Tibial artery (tissue), 4 donors: Measurements from ENCODE around the gene UTRN.

Experiments used
- DNase-seq, 2 donors: peaks; one replicate each; pipeline ENCODE4 v3.0.0-alpha.2; 2019
- H3K27ac ChIP-seq, 2 donors: fragments of 200-600 bp; sonication (generic) in 1 of 2; 1 replicate in 1 of 2; 2 replicates in 1 of 2; pipeline ENCODE4 v1.5.1; 2018 to 2019; ENCODE audit warnings: mild to moderate bottlenecking in 1 of 2
- H3K27me3 ChIP-seq, 2 donors: fragments of 200-600 bp; sonication (generic) in 1 of 2; one replicate each; pipeline versions ENCODE4 v1.5.1 to v1.6.0; 2016 to 2019
- H3K36me3 ChIP-seq, 3 donors: fragments of 200-600 bp; sonication (generic) in 2 of 3; one replicate each; pipeline ENCODE4 v1.5.1; 2016 to 2019; ENCODE audit warnings: mild to moderate bottlenecking in 2 of 3
- H3K4me1 ChIP-seq, 4 donors: fragments of 200-600 bp; sonication (generic) in 2 of 4; 1 replicate in 3 of 4; 2 replicates in 1 of 4; pipeline ENCODE4 v1.5.1; 2016 to 2019
- H3K4me3 ChIP-seq, 2 donors: fragments of 200-600 bp; sonication (generic) in 1 of 2; 1 replicate in 1 of 2; 2 replicates in 1 of 2; pipeline ENCODE4 v1.5.1; 2018 to 2019; ENCODE audit warnings: mild to moderate bottlenecking in 2 of 2
- H3K9me3 ChIP-seq, 3 donors: fragments of 200-600 bp; sonication (generic) in 1 of 3; one replicate each; pipeline ENCODE4 v1.5.1; 2016 to 2019
- CTCF ChIP-seq, 2 experiments: fragments of 200-600 bp in 1 of 2; fragments of 450-650 bp in 1 of 2; IDR thresholded peaks; one replicate each; pipeline ENCODE4 v1.5.1; 2017 to 2019; ENCODE audit warnings: antibody characterized with exemption in 2 of 2, mild to moderate bottlenecking in 1 of 2, moderate library complexity in 1 of 2
- intact Hi-C: fragments of 100-400 bp; cut with DNase I; formaldehyde crosslinking; loops from one replicate; pipeline ENCODE4 v1.15.0; 2023; ENCODE audit warnings: low total_unique reads

UTRN gene

GRCh38 chr6:144284783-144285547 lies at the start of gene UTRN:
UTRN (plus strand) TSS chr6:144285335; CDS start chr6:144291829, 6,494 bp downstream.
- H3K9me3 ChIP-seq, result no peaks in the 10 kb centered on the region
- peaks cover 0 to 30% (median 4%) of the 10 kb centered on the region in 4 donors for H3K4me1 ChIP-seq
- H3K4me3 ChIP-seq, result peak within 1 kb of the TSS; percentile 84 to 95
- intact Hi-C loops, result loop anchor here (5.0 kb wide), 1 partner anchor 197 kb away; no protein-coding TSS in a partner anchor
- peak; percentile 79 to 91 for DNase-seq
- no peak for TF ChIP-seq CTCF (IDR thresholded peaks at IDR 0.05)
- no peaks in the 10 kb centered on the region for H3K27me3 ChIP-seq
- peak within 1 kb of the TSS; percentile 95 to 96 for H3K27ac ChIP-seq
- no peaks in the 10 kb centered on the region for H3K36me3 ChIP-seq

GRCh38 chr6:144244688-144245087 lies 40.4 kb upstream of the UTRN start:
- H3K9me3 ChIP-seq, result peaks cover 0 to 10% (median 0%) of the 10 kb centered on the region in 3 donors
- no peaks in the 10 kb centered on the region for H3K27me3 ChIP-seq
- H3K4me3 ChIP-seq, result no peak overlapping the region
- TF ChIP-seq CTCF (IDR thresholded peaks at IDR 0.05), result no peak
- no peak overlapping the region for H3K27ac ChIP-seq
- intact Hi-C loops, result no loop called here
- peaks cover 0 to 20% (median 8%) of the 10 kb centered on the region in 4 donors for H3K4me1 ChIP-seq
- H3K36me3 ChIP-seq, result no peaks in the 10 kb centered on the region
- no peak for DNase-seq

- H3K4me3 ChIP-seq, result no peak overlapping the region
- TF ChIP-seq CTCF (IDR thresholded peaks at IDR 0.05), result no peak
- intact Hi-C loops, result no loop called here
Measured at GRCh38 chr6:144246988-144247387, 38.1 kb upstream of the UTRN start.

GRCh38 chr6:144248003-144248402 lies 37.1 kb upstream of the UTRN start:
- peak overlapping the region in 1 of 2 donors; percentile 46 for H3K27ac ChIP-seq
- no peak for DNase-seq
- peaks cover 0 to 10% (median 0%) of the 10 kb centered on the region in 3 donors for H3K9me3 ChIP-seq
- H3K4me3 ChIP-seq, result no peak overlapping the region
- peaks cover 0 to 30% (median 17%) of the 10 kb centered on the region in 4 donors for H3K4me1 ChIP-seq
- intact Hi-C loops, result no loop called here
- TF ChIP-seq CTCF (IDR thresholded peaks at IDR 0.05), result no peak
- H3K36me3 ChIP-seq, result no peaks in the 10 kb centered on the region
- H3K27me3 ChIP-seq, result no peaks in the 10 kb centered on the region

More at GRCh38 chr6:144246988-144247387, 38.1 kb upstream of the UTRN start:
- H3K9me3 ChIP-seq, result peaks cover 0 to 10% (median 0%) of the 10 kb centered on the region in 3 donors
- peaks cover 0 to 30% (median 17%) of the 10 kb centered on the region in 4 donors for H3K4me1 ChIP-seq
- H3K36me3 ChIP-seq, result no peaks in the 10 kb centered on the region
- no peak for DNase-seq
- no peaks in the 10 kb centered on the region for H3K27me3 ChIP-seq
- H3K27ac ChIP-seq, result no peak overlapping the region

DNA sequence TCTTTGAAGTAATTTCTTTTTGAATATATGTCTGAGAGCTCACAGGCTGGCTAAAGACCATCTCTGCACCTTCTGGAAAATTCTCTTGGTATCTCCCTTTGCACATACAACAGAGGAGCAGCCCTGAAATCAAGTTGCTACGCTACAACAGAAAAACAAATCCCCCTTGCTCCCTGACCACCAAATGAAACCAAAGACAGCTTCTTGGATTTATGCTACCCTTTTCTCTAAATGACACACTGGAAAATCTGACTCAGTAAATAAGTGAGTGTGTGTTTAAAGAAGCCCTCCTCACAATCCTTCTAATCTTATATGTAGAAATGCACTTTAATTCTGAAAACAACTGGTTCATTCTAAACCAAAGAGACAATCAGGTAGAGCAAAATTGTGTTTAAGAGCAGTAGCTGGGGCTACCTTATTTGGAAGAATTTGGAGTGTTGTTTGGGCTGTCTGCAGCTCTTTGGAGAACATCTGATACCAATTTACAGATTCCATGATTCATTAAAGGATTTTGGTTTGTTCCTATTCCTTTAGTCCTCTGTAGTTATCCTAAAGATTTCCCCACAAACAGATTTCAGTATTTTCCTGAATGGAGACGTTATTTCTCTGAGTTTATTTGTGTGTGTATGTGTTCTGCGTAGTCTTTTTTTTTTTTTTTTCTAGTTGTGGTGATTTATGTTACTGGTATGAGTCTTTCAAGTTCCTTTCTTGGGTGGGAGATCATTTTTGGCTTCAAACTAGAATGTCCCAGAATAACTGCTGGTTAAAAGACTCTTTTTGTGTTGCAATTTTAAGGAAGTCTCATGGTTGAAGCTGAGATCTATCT lies 36.4 kb upstream of the UTRN start:
- Histone ChIP-seq H3K27me3 (no peaks in the 10 kb centered on the region), H3K4me1 (peaks cover 0 to 30% (median 17%) of the 10 kb centered on the region in 4 donors), H3K9me3 (peaks cover 0 to 10% (median 0%) of the 10 kb centered on the region in 3 donors), H3K4me3 (no peak overlapping the region), H3K36me3 (no peaks in the 10 kb centered on the region), H3K27ac (peak overlapping the region; percentile 25 to 46)
- no peak for TF ChIP-seq CTCF (IDR thresholded peaks at IDR 0.05)
- DNase-seq, result no peak
- intact Hi-C loops, result no loop called here
